H9 (cell line): Measurements from ENCODE around the gene TDRD3. TPM values are rescaled to one million over a fixed set of nuclear protein-coding genes. Genes with fewer than 3 reads are reported as not detected.

ENCODE experiments used
- DNase-seq: peaks from one replicate; pipeline ENCODE4 v3.0.0-alpha.2; 2017
- H2AFZ ChIP-seq: one replicate; pipeline ENCODE4 v1.6.1; 2013; ENCODE audit warnings: mild to moderate bottlenecking, low read length, control low read depth, moderate library complexity
- H2AK5ac ChIP-seq: 2 replicates; pipeline ENCODE4 v1.6.1; 2013; ENCODE audit warnings: low read length, control low read depth, mixed read lengths; ENCODE audit not compliant: insufficient read length
- H2BK120ac ChIP-seq: one replicate; pipeline ENCODE4 v1.6.1; 2013; ENCODE audit warnings: low read depth, mild to moderate bottlenecking, low read length, control low read depth, inconsistent platforms; ENCODE audit not compliant: poor library complexity, severe bottlenecking
- H2BK12ac ChIP-seq: 2 replicates; pipeline ENCODE4 v1.6.1; 2013; ENCODE audit warnings: low read length, control low read depth, mixed read lengths, low read depth; ENCODE audit not compliant: insufficient read length
- H2BK15ac ChIP-seq: 2 replicates; pipeline ENCODE4 v1.6.1; 2013; ENCODE audit warnings: low read depth, low read length, control low read depth
- H2BK20ac ChIP-seq: one replicate; pipeline ENCODE4 v1.6.1; 2013; ENCODE audit warnings: low read depth, mild to moderate bottlenecking, low read length, control low read depth, inconsistent platforms; ENCODE audit not compliant: poor library complexity, severe bottlenecking
- H2BK5ac ChIP-seq: 2 replicates; pipeline ENCODE4 v1.6.1; 2013; ENCODE audit warnings: low read length, control low read depth, mixed read lengths; ENCODE audit not compliant: insufficient read length
- H3K14ac ChIP-seq: 2 replicates; pipeline ENCODE4 v1.6.1; 2013; ENCODE audit warnings: low read length, control low read depth; ENCODE audit not compliant: insufficient read depth
- H3K18ac ChIP-seq: 2 replicates; pipeline ENCODE4 v1.6.1; 2013; ENCODE audit warnings: low read depth, mild to moderate bottlenecking, mixed read lengths, low read length, control low read depth; ENCODE audit not compliant: insufficient read length
- H3K23ac ChIP-seq: 2 replicates; pipeline ENCODE4 v1.6.1; 2013; ENCODE audit warnings: low read length, control low read depth, mixed read lengths, low read depth; ENCODE audit not compliant: insufficient read length
- H3K23me2 ChIP-seq: 2 replicates; pipeline ENCODE4 v1.6.1; 2013; ENCODE audit warnings: low read depth, mild to moderate bottlenecking, mixed read lengths, low read length, control low read depth; ENCODE audit not compliant: insufficient read length, poor library complexity, severe bottlenecking
- H3K27ac ChIP-seq: 2 replicates; pipeline ENCODE4 v1.5.1; 2013; ENCODE audit warnings: low read length, control low read depth, mixed read lengths, low read depth; ENCODE audit not compliant: insufficient read length
- H3K27me3 ChIP-seq: 2 replicates; pipeline ENCODE4 v1.6.1; 2013; ENCODE audit warnings: low read length, control low read depth, inconsistent platforms; ENCODE audit not compliant: insufficient read depth
- H3K4ac ChIP-seq: 2 replicates; pipeline ENCODE4 v1.6.1; 2013; ENCODE audit warnings: low read depth, mild to moderate bottlenecking, control low read depth, inconsistent platforms, low read length, moderate library complexity
- H3K4me1 ChIP-seq: 2 replicates; pipeline ENCODE4 v1.6.1; 2013; ENCODE audit warnings: low read length, control low read depth, inconsistent platforms; ENCODE audit not compliant: insufficient read depth
- H3K4me2 ChIP-seq: 2 replicates; pipeline ENCODE4 v1.6.1; 2013; ENCODE audit warnings: low read length, control low read depth, mixed read lengths; ENCODE audit not compliant: insufficient read length, insufficient read depth
- H3K56ac ChIP-seq: 2 replicates; pipeline ENCODE4 v1.6.1; 2013; ENCODE audit warnings: low read depth, mild to moderate bottlenecking, mixed read lengths, low read length, control low read depth; ENCODE audit not compliant: insufficient read length
- H3K79me1 ChIP-seq: 2 replicates; pipeline ENCODE4 v1.6.1; 2013; ENCODE audit warnings: low read depth, mild to moderate bottlenecking, moderate library complexity, low read length, control low read depth, inconsistent platforms; ENCODE audit not compliant: insufficient read depth, poor library complexity, severe bottlenecking
- H3K79me2 ChIP-seq: 2 replicates; pipeline ENCODE4 v1.6.1; 2013; ENCODE audit warnings: low read length, control low read depth, inconsistent platforms; ENCODE audit not compliant: insufficient read depth
- H3K9ac ChIP-seq: 2 replicates; pipeline ENCODE4 v1.6.1; 2013; ENCODE audit warnings: low read length, control low read depth, mixed read lengths; ENCODE audit not compliant: insufficient read length; ENCODE audit errors: extremely low read depth
- H3K9me3 ChIP-seq: one replicate; pipeline ENCODE4 v1.6.1; 2013; ENCODE audit warnings: low read depth, low read length, inconsistent platforms; ENCODE audit not compliant: control insufficient read depth
- H3T11ph ChIP-seq: one replicate; pipeline ENCODE4 v1.6.1; 2013; ENCODE audit warnings: mild to moderate bottlenecking, low read length, control low read depth, inconsistent platforms
- H4K20me1 ChIP-seq: one replicate; pipeline ENCODE4 v1.6.1; 2013; ENCODE audit not compliant: control insufficient read depth, insufficient read length, insufficient read depth
- H4K5ac ChIP-seq: 2 replicates; pipeline ENCODE4 v1.6.1; 2013; ENCODE audit warnings: low read depth, mild to moderate bottlenecking, mixed read lengths, low read length, control low read depth; ENCODE audit not compliant: insufficient read length
- H4K8ac ChIP-seq: replicated peaks from 2 replicates; pipeline ENCODE4 v1.6.1; 2013; ENCODE audit warnings: low read length, control low read depth, mixed read lengths, low read depth; ENCODE audit not compliant: insufficient read length
- H4K91ac ChIP-seq: 2 replicates; pipeline ENCODE4 v1.6.1; 2013; ENCODE audit warnings: low read depth, mild to moderate bottlenecking, moderate library complexity, mixed read lengths, low read length, control low read depth; ENCODE audit not compliant: insufficient read length
- H3K27ac Mint-ChIP-seq, 3 experiments: 2 replicates in 2 of 3; 3 replicates in 1 of 3; pipeline ENCODE4 v1.8.0; 2020 to 2021; ENCODE audit warnings: mixed read lengths in 3 of 3, mild to moderate bottlenecking in 1 of 3, moderate library complexity in 1 of 3
- H3K27me3 Mint-ChIP-seq: 2 replicates; pipeline ENCODE4 v1.8.0; 2021; ENCODE audit warnings: low read depth, mild to moderate bottlenecking, moderate library complexity, mixed read lengths
- H3K36me3 Mint-ChIP-seq, 3 experiments: 2 replicates in 2 of 3; 3 replicates in 1 of 3; pipeline ENCODE4 v1.8.0; 2020 to 2021; ENCODE audit warnings: low read depth in 3 of 3, mixed read lengths in 3 of 3; ENCODE audit not compliant: insufficient read depth in 1 of 3
- H3K4me1 Mint-ChIP-seq, 2 experiments: 2 replicates each; pipeline ENCODE4 v1.8.0; 2020; ENCODE audit warnings: mixed read lengths in 2 of 2
- H3K4me3 Mint-ChIP-seq, 2 experiments: 2 replicates in 1 of 2; 3 replicates in 1 of 2; pipeline ENCODE4 v1.8.0; 2020 to 2021; ENCODE audit warnings: mild to moderate bottlenecking in 2 of 2, mixed read lengths in 2 of 2, moderate library complexity in 1 of 2
- H3K9me3 Mint-ChIP-seq, 2 experiments: 2 replicates in 1 of 2; 3 replicates in 1 of 2; pipeline ENCODE4 v1.8.0; 2020; ENCODE audit warnings: mild to moderate bottlenecking in 2 of 2, mixed read lengths in 2 of 2, moderate library complexity in 1 of 2
- CTCF ChIP-seq: fragments of 200-600 bp; sonication (generic); conservative IDR thresholded peaks from 3 replicates; pipeline ENCODE4 v1.8.0; 2021; ENCODE audit warnings: antibody characterized with exemption, mild to moderate bottlenecking
- WGBS: extraction: QIAGEN DNeasy Blood & Tissue Kit; methylation state at CpG from one replicate; pipeline ENCODE4 v1.1.7; 2013; ENCODE audit warnings: missing lambda C conversion rate, low lambda C conversion rate, mixed read lengths; ENCODE audit not compliant: insufficient read length; ENCODE audit errors: extremely low coverage; 5-methylcytosine and 5-hydroxymethylcytosine counted together
- total RNA-seq: library from RNA; stranded (reverse); gene quantifications from 2 replicates; pipeline ENCODE4 v1.2.1, GENCODE V29; 2021

TDRD3 gene
- total RNA-seq, 1 experiment from 2014 or later, result 16.1 TPM

GRCh38 chr13:60454425-60454824 is 57.4 kb downstream of the TDRD3 start:
- H3K27ac Mint-ChIP-seq, result peak overlapping the region in 1 of 3 experiments; percentile 15; a peak in 1 of 7 replicates
- no peak overlapping the region for H4K5ac ChIP-seq
- H3K4me1 ChIP-seq, result peaks cover 3% of the 10 kb centered on the region; the same call in 1 of the 2 replicates
- H3K9me3 ChIP-seq, result no peaks in the 10 kb centered on the region
- H2BK15ac ChIP-seq, result no peak overlapping the region
- no peak overlapping the region for H3K14ac ChIP-seq
- no peak overlapping the region for H2AFZ ChIP-seq
- H3K4me3 Mint-ChIP-seq, result no peak overlapping the region
- no peak for TF ChIP-seq CTCF
- H3K23me2 ChIP-seq, result no peaks in the 10 kb centered on the region
- H3K56ac ChIP-seq, result no peak overlapping the region
- WGBS, result no CpG with 5 or more reads among the region's 1 CpG
- no peak for DNase-seq
- no peak overlapping the region for H2BK5ac ChIP-seq
- H3K79me2 ChIP-seq, result no peaks in the 10 kb centered on the region
- H3K18ac ChIP-seq, result no peak overlapping the region
- no peak overlapping the region for H3K23ac ChIP-seq
- no peaks in the 10 kb centered on the region for H3K79me1 ChIP-seq
- no peak overlapping the region for H2AK5ac ChIP-seq
- no peak overlapping the region for H2BK12ac ChIP-seq
- no peaks in the 10 kb centered on the region for H3K9me3 Mint-ChIP-seq
- no peaks in the 10 kb centered on the region for H3K27me3 Mint-ChIP-seq
- H2BK20ac ChIP-seq, result no peak overlapping the region
- H3K4me2 ChIP-seq, result no peak overlapping the region
- no peak overlapping the region for H3K4ac ChIP-seq
- H3K4me1 Mint-ChIP-seq, result peaks cover 6 to 12% of the 10 kb centered on the region in 2 experiments
- H3T11ph ChIP-seq, result no peak overlapping the region
- no peak overlapping the region for H3K27ac ChIP-seq
- H3K27me3 ChIP-seq, result no peaks in the 10 kb centered on the region
- no peaks in the 10 kb centered on the region for H3K36me3 Mint-ChIP-seq
- no peak overlapping the region for H3K9ac ChIP-seq
- H4K8ac ChIP-seq, result no peak overlapping the region
- H4K91ac ChIP-seq, result no peak overlapping the region
- no peaks in the 10 kb centered on the region for H4K20me1 ChIP-seq
- H2BK120ac ChIP-seq, result no peak overlapping the region
